ENCODE measurements around the gene PDCD4. TPM values are rescaled to one million over a fixed set of nuclear protein-coding genes. Genes with fewer than 3 reads are reported as not detected.

Gene PDCD4
- total RNA-seq, 1 donor from 2014 or later = 46.9 TPM

Other genes starting within 250 kb of the PDCD4 start
- 0.41 TPM for gene RBM20, start 227.6 kb upstream of the PDCD4 start, total RNA-seq
- 67.3 TPM for gene BBIP1, start 47.3 kb downstream of the PDCD4 start, total RNA-seq
- 188 TPM for gene SHOC2, start 47.7 kb downstream of the PDCD4 start, total RNA-seq
- 19.6 TPM for gene ADRA2A, start 205.1 kb downstream of the PDCD4 start, total RNA-seq